GM23338 (cell line): ENCODE measurements around the gene ADRA2B. TPM values are rescaled to one million over a fixed set of nuclear protein-coding genes. Genes with fewer than 3 reads are reported as not detected.

Experiments used
- ATAC-seq: fragments of 200-7000 bp; cut with Tn5 transposase; 3 replicates; pipeline ENCODE4 v1.9.1; 2020
- DNase-seq: peaks from one replicate; pipeline ENCODE4 v3.0.0-alpha.2; 2015; ENCODE audit warnings: low spot score
- H2AFZ ChIP-seq: fragments of 200-600 bp; sonication (generic); 2 replicates; pipeline ENCODE4 v1.8.0; 2016; ENCODE audit warnings: antibody characterized with exemption, mild to moderate bottlenecking, moderate library complexity
- H3F3A ChIP-seq: fragments of 200-600 bp; sonication (generic); replicated peaks from 2 replicates; pipeline ENCODE4 v1.8.0; 2017; ENCODE audit warnings: antibody characterized with exemption, mixed run types, low read depth
- H3K27ac ChIP-seq: fragments of 200-600 bp; sonication (generic); 2 replicates; pipeline ENCODE4 v1.6.1; 2016; ENCODE audit warnings: low read depth
- H3K27me3 ChIP-seq: fragments of 200-600 bp; sonication (generic); 2 replicates; pipeline ENCODE4 v1.8.0; 2016; ENCODE audit warnings: mild to moderate bottlenecking, mixed run types, moderate library complexity; ENCODE audit not compliant: insufficient read depth
- H3K36me3 ChIP-seq: fragments of 200-600 bp; sonication (generic); 2 replicates; pipeline ENCODE4 v1.8.0; 2016; ENCODE audit warnings: mild to moderate bottlenecking; ENCODE audit not compliant: insufficient read depth
- H3K4me1 ChIP-seq: fragments of 200-600 bp; sonication (generic); 2 replicates; pipeline ENCODE4 v1.8.0; 2016; ENCODE audit warnings: mild to moderate bottlenecking, moderate library complexity; ENCODE audit not compliant: insufficient read depth
- H3K4me2 ChIP-seq: fragments of 200-600 bp; sonication (generic); 2 replicates; pipeline ENCODE4 v1.7.1; 2017; ENCODE audit warnings: mixed run types
- H3K4me3 ChIP-seq: fragments of 200-600 bp; sonication (generic); 2 replicates; pipeline ENCODE4 v1.6.1; 2016; ENCODE audit warnings: mixed run types
- H3K79me2 ChIP-seq: fragments of 200-600 bp; sonication (generic); replicated peaks from 2 replicates; pipeline ENCODE4 v1.8.0; 2017; ENCODE audit warnings: mild to moderate bottlenecking; ENCODE audit not compliant: insufficient read depth
- H3K9me2 ChIP-seq: fragments of 200-600 bp; sonication (generic); 2 replicates; pipeline ENCODE4 v1.8.0; 2017; ENCODE audit not compliant: insufficient read depth
- H4K20me1 ChIP-seq: fragments of 200-600 bp; sonication (generic); replicated peaks from 2 replicates; pipeline ENCODE4 v1.8.0; 2017; ENCODE audit warnings: mild to moderate bottlenecking; ENCODE audit not compliant: insufficient read depth
- H3K27ac Mint-ChIP-seq: 2 replicates; pipeline ENCODE4 v1.8.0; 2020; ENCODE audit warnings: inconsistent platforms, mild to moderate bottlenecking, moderate library complexity, mixed read lengths
- H3K27me3 Mint-ChIP-seq: 3 replicates; pipeline ENCODE4 v1.8.0; 2022; ENCODE audit warnings: low read depth, mild to moderate bottlenecking, moderate library complexity, mixed read lengths, inconsistent platforms; ENCODE audit not compliant: insufficient read depth, poor library complexity
- H3K36me3 Mint-ChIP-seq: 3 replicates; pipeline ENCODE4 v1.8.0; 2021; ENCODE audit warnings: low read depth, mild to moderate bottlenecking, inconsistent platforms, moderate library complexity, mixed read lengths
- H3K4me1 Mint-ChIP-seq: 3 replicates; pipeline ENCODE4 v1.8.0; 2020; ENCODE audit warnings: mild to moderate bottlenecking, inconsistent platforms, mixed read lengths
- H3K4me3 Mint-ChIP-seq: 3 replicates; pipeline ENCODE4 v1.8.0; 2021; ENCODE audit warnings: moderate library complexity, mild to moderate bottlenecking, inconsistent platforms, mixed read lengths
- H3K9me3 Mint-ChIP-seq: 3 replicates; pipeline ENCODE4 v1.8.0; 2020; ENCODE audit warnings: moderate library complexity, mild to moderate bottlenecking, inconsistent platforms, mixed read lengths
- CREB1 ChIP-seq: fragments of 250-450 bp; sonication (Bioruptor Pico); IDR thresholded peaks from 2 replicates; pipeline ENCODE4 v1.5.0; 2020; ENCODE audit warnings: low read depth, mild to moderate bottlenecking, moderate library complexity
- ETS1 ChIP-seq: IDR thresholded peaks from 2 replicates; pipeline ENCODE4 v1.6.1; 2016; ENCODE audit warnings: antibody characterized with exemption
- EZH2 ChIP-seq: fragments of 200-600 bp; sonication (generic); IDR thresholded peaks from one replicate; pipeline ENCODE4 v1.8.0; 2017; ENCODE audit warnings: antibody characterized with exemption, mild to moderate bottlenecking, low read depth; ENCODE audit not compliant: unreplicated experiment
- JUNB ChIP-seq: IDR thresholded peaks from one replicate; pipeline ENCODE4 v1.6.1; 2016; ENCODE audit warnings: antibody characterized with exemption; ENCODE audit not compliant: unreplicated experiment
- NANOG ChIP-seq: IDR thresholded peaks from 2 replicates; pipeline ENCODE4 v1.6.1; 2016; ENCODE audit warnings: antibody characterized with exemption, borderline replicate concordance
- POLR2AphosphoS5 ChIP-seq: IDR thresholded peaks from 2 replicates; pipeline ENCODE4 v1.6.1; 2016; ENCODE audit warnings: antibody characterized with exemption, low read depth
- REST ChIP-seq: IDR thresholded peaks from one replicate; pipeline ENCODE4 v1.6.1; 2018; ENCODE audit warnings: antibody characterized with exemption; ENCODE audit not compliant: unreplicated experiment
- STAT1 ChIP-seq: IDR thresholded peaks from one replicate; pipeline ENCODE4 v1.6.1; 2016; ENCODE audit warnings: antibody characterized with exemption; ENCODE audit not compliant: unreplicated experiment
- ZNF331 ChIP-seq: fragments of 250-450 bp; sonication (Bioruptor Pico); IDR thresholded peaks from 2 replicates; pipeline ENCODE4 v1.5.0; 2020; ENCODE audit warnings: low read depth, mild to moderate bottlenecking, moderate library complexity
- polyA plus RNA-seq: library from polyadenylated mRNA; unstranded; fragments of >200 nt; fragmentation: Nextera tagmentation; extraction: Ambion mirVana; gene quantifications from 2 replicates; pipeline ENCODE4 v1.2.1, GENCODE V29; 2016
- total RNA-seq: library from RNA; depleted of rRNA; stranded (reverse); fragments of >200 nt; shearing (Covaris generic); gene quantifications from 2 replicates; pipeline ENCODE4 v1.2.3, GENCODE V29; 2014

Gene ADRA2B
- total and polyA plus RNA-seq, 2 experiments from 2014 or later: 1.7 to 5.9 TPM

GRCh38 chr2:96145036-96145847 lies 28.9 kb upstream of the ADRA2B start, which contains the start of gene DUSP2:
Gene DUSP2, minus strand, starts transcription at chr2:96145440. Its CDS starts 86 bp downstream, at chr2:96145354.
- peak; percentile 74 for DNase-seq

GRCh38 chr2:96144481-96145035 lies 28.2 kb upstream of the ADRA2B start:
- DNase-seq: peak; percentile 45

More at GRCh38 chr2:96145036-96145847, 28.9 kb upstream of the ADRA2B start, which contains the start of gene DUSP2:
- peak; percentile 48 for TF ChIP-seq POLR2AphosphoS5
- 0 out of 2 replicates have a peak, but pooled peaks have one; percentile 4 for TF ChIP-seq ETS1
- no peak for TF ChIP-seq STAT1
- Histone ChIP-seq H3K4me1 (peaks cover 25% of the 10 kb centered on the region), H3K9me2 (no peaks in the 10 kb centered on the region), H3K27me3 (peaks cover 30% of the 10 kb centered on the region), H3K4me3 (peak within 1 kb of the TSS; percentile 59), H3K27ac (no peak within 1 kb of the TSS), H2AFZ (peak within 1 kb of the TSS; percentile 86), H3K79me2 (no peaks in the 10 kb centered on the region), H3K4me2 (peak within 1 kb of the TSS; percentile 81), H3K36me3 (no peaks in the 10 kb centered on the region), H3F3A (no peaks in the 10 kb centered on the region; the same call in none of the 2 replicates), H4K20me1 (no peaks in the 10 kb centered on the region)
- Mint-ChIP-seq H3K4me3 (peak within 1 kb of the TSS; percentile 88), H3K27ac (no peak within 1 kb of the TSS; the same call in 1 of the 2 replicates), H3K36me3 (peaks cover 15% of the 10 kb centered on the region; the same call in 2 of the 3 replicates), H3K27me3 (peaks cover 28% of the 10 kb centered on the region), H3K9me3 (peaks cover 2% of the 10 kb centered on the region; the same call in 1 of the 3 replicates), H3K4me1 (peaks cover 29% of the 10 kb centered on the region)
- peak; percentile 41 for ATAC-seq

GRCh38 chr2:96143848-96144480 lies 27.6 kb upstream of the ADRA2B start:
- no peaks in the 10 kb centered on the region for H4K20me1 ChIP-seq
- H3K27ac Mint-ChIP-seq: no peak overlapping the region
- H3K9me2 ChIP-seq: no peaks in the 10 kb centered on the region
- peaks cover 2% of the 10 kb centered on the region; the same call in 1 of the 3 replicates for H3K9me3 Mint-ChIP-seq
- ATAC-seq (peak; percentile 51), DNase-seq (peak; percentile 71)
- peaks cover 3% of the 10 kb centered on the region for H3F3A ChIP-seq
- peaks cover 27% of the 10 kb centered on the region for H3K4me1 ChIP-seq
- peaks cover 30% of the 10 kb centered on the region for H3K27me3 ChIP-seq
- H3K79me2 ChIP-seq: no peaks in the 10 kb centered on the region
- peak overlapping the region; percentile 59 for H3K4me3 ChIP-seq
- H3K4me1 Mint-ChIP-seq: peaks cover 34% of the 10 kb centered on the region
- no peaks in the 10 kb centered on the region for H3K36me3 ChIP-seq
- H3K4me3 Mint-ChIP-seq: peak overlapping the region; percentile 88
- H3K4me2 ChIP-seq: peak overlapping the region; percentile 81
- peaks cover 26% of the 10 kb centered on the region for H3K27me3 Mint-ChIP-seq
- H3K27ac ChIP-seq: no peak overlapping the region
- peaks cover 15% of the 10 kb centered on the region; the same call in 2 of the 3 replicates for H3K36me3 Mint-ChIP-seq
- peak overlapping the region; percentile 86; the same call in 1 of the 2 replicates for H2AFZ ChIP-seq
- no peak for TF ChIP-seq NANOG
- TF ChIP-seq POLR2AphosphoS5: no peak
- TF ChIP-seq JUNB: no peak
- no peak for TF ChIP-seq REST
- TF ChIP-seq EZH2: no peak
- no peak for TF ChIP-seq ZNF331 (CRISPR knock-in tag)
- TF ChIP-seq CREB1 (CRISPR knock-in tag): 0 out of 2 replicates have a peak, but pooled peaks have one; percentile 25
- no peak for TF ChIP-seq STAT1
- no peak for TF ChIP-seq ETS1

More at GRCh38 chr2:96144481-96145035, 28.2 kb upstream of the ADRA2B start:
- Histone ChIP-seq H3K27ac (no peak overlapping the region), H3K36me3 (no peaks in the 10 kb centered on the region), H3K4me1 (peaks cover 25% of the 10 kb centered on the region), H3K4me2 (peak overlapping the region; percentile 81), H3K9me2 (no peaks in the 10 kb centered on the region), H3K79me2 (no peaks in the 10 kb centered on the region), H2AFZ (peak overlapping the region; percentile 86), H4K20me1 (no peaks in the 10 kb centered on the region), H3K27me3 (peaks cover 30% of the 10 kb centered on the region), H3F3A (no peaks in the 10 kb centered on the region; the same call in none of the 2 replicates), H3K4me3 (peak overlapping the region; percentile 59)
- no peak overlapping the region; the same call in 1 of the 2 replicates for H3K27ac Mint-ChIP-seq
- peaks cover 15% of the 10 kb centered on the region; the same call in 2 of the 3 replicates for H3K36me3 Mint-ChIP-seq
- H3K9me3 Mint-ChIP-seq: peaks cover 2% of the 10 kb centered on the region; the same call in 1 of the 3 replicates
- H3K27me3 Mint-ChIP-seq: peaks cover 26% of the 10 kb centered on the region
- TF ChIP-seq STAT1: no peak
- H3K4me3 Mint-ChIP-seq: peak overlapping the region; percentile 88
- peak; percentile 2 for ATAC-seq
- peaks cover 29% of the 10 kb centered on the region for H3K4me1 Mint-ChIP-seq
